NOMO-1 treated with dmso at 0.1 percent for 144 hours (cell line): ENCODE data around the gene TESMIN.

ENCODE experiments used
- DNase-seq: peaks from one replicate; lab custom pipeline; 2025; ENCODE audit not compliant: unreplicated experiment; lab: John Stamatoyannopoulos, UW

The TESMIN gene

DNA sequence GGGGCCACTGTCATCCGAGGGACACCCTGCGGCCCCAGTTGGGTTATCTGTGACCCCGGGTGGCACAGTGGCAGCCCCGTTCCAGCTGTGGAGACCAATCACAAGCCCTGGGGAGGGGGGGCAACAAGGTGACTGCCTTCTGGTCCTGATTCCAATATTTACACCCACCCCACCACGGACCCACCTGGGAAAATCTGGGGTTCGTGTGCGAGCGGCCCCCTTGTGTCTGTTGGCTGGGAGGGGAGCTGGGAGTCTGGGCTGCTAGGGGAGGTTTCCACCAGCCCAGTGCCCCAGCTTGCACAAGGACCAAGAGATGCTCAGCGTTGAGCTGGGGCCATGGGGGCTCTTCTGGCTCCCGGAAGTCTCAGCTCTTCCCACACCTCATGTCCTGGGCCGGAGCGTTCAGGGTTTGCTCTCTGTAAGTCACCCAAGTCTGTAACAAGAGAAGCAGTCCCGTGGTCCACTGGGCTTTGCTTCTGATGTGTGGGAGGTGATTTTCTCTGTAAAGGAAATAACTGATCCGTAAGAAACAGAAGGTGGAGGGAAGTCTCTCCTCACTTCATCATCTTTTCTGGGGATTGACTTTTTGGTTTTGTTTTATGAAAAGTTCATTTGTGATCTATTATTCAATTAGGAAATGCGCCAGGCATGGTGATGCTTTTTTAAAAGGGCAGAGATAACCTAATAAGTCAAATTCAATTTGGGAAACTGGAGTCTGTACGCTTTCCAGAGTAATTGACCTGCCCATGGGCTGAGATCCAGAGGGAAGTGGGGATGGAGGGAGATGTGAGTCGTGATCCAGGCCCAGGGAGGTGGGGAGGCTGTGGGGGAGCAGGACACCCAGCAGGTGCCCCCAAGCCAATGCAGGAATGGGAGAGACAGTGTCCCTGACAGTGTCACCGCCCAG is 89.4 kb downstream of the TESMIN start:
- DNase-seq = no peak

GRCh38 chr11:68661014-68661413 is 90.3 kb downstream of the TESMIN start:
- no peak for DNase-seq

DNA sequence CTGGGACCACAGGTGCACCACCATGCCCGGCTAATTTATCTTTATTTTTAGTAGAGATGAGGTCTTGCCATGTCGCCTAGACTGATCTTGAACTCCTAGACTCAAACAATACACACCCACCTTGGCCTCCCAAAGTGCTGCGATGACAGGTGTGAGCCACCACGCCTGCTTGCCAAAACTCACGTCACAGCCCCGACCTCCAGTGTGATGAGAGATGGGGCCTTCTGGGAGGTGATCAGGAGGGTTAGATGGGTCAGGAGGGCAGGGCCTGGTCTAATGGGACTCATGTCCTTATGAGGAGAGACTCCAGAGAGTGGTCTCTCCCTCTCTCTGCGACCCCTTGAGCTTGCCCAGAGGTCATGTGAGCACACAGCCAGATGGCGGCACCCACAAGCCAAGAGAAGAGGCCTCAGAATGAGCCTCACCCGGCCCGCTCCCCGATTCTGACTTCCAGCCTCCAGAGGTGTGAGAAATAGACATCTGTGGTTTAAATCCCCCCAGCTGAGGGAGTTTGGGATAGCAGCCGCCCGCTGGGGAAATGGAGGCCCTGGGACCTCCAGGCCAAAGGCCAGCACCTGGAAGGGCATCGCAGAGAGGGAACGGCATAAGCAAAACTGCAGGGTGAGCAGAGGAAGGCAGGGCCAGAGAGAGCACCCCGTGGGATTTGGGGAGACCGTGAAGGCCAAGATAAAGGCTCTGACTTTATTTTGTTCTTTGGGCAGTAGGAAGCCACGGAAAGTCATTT is 91.1 kb downstream of the TESMIN start:
- no peak for DNase-seq

DNA sequence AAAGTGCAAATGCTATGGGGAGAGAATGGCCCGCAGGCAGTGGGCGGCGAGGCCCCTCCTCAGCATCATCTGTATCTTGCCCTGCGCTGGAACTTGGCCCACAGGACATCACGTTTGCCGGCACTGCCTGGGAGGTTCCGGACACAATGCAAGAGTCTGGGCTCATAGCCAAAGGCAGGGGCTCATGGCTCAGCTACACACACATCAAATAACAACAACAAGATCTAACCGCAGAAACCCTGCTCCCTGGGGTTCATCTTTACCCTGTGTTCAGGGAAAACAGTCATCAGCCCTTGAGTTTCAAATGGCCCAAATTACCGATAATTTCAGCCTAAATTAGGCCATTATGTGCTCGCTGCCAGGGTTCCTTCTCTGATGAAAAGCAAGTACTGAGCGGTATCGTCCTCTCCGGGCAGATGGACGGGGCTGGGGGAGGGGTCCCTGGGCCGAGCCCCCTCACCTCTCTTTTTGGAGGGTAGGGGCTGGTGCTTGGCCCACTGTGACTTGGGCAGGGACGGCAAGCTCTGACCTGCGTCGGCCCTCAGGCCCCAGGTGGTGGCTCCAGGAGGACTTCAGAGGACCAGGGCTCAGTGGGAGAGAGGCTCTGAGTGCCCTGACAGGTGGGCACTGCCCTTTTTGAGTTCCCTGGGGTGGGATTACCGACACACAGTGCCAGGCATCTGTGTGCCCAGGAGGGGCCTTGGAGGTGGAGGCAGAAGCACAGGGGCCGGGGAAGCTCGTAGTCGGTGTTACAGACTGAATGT is 92.0 kb downstream of the TESMIN start:
- DNase-seq = no peak

GRCh38 chr11:68658661-68659060 is 92.7 kb downstream of the TESMIN start:
- DNase-seq = no peak

DNA sequence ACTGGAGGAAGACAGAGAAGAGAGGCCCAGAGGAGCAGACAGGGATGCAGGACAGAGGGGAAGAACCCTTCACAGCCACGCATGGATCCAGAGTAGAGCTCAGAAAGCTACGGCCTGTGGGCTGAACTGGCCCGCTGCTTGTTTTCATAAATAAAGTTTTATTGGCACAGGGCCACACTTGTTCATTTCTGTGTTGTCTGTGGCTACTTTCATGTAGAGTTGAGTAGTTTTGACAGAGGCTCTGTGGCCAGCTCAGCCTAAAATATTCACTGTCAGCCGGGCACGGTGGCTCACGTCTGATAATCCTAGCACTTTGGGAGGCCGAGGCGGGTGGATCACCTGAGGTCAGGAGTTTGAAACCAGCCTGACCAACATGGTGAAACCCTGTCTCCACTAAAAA is 93.2 kb downstream of the TESMIN start:
- DNase-seq = no peak
